Caco-2 (cell line): ENCODE results near the gene HSFX3. TPM values are rescaled to one million over a fixed set of nuclear protein-coding genes. Genes with fewer than 3 reads are reported as not detected.
"Not testable (repeated sequence)": the region's sequence is repeated elsewhere in the genome, so short reads cannot be mapped to it uniquely, and the experiment has no call there.

Source experiments
- Bru-seq: library from RNA; stranded (reverse); fragments of 400-500 nt; gene quantifications from one replicate; lab custom pipeline; 2021; lab: Mats Ljungman, UMichigan
- BruChase-seq, 2 experiments: library from RNA; stranded (reverse); fragments of 400-500 nt; gene quantifications; one replicate each; lab custom pipeline; 2021; lab: Mats Ljungman, UMichigan
- BruUV-seq: library from RNA; stranded (reverse); fragments of 400-500 nt; replicated peaks from 2 replicates; lab custom pipeline; 2021; lab: Mats Ljungman, UMichigan
- CTCF ChIA-PET: fragments of 300-600 bp; sonication (Branson Sonifier 250); formaldehyde crosslinking; loops from one replicate; lab custom pipeline; 2022; ENCODE audit warnings: antibody characterized with exemption; lab: Charles Lee
- POLR2A ChIA-PET: fragments of 300-600 bp; sonication (Branson Sonifier 250); formaldehyde crosslinking; loops from one replicate; lab custom pipeline; 2022; ENCODE audit warnings: antibody characterized with exemption; lab: Charles Lee
- DNase-seq, 2 experiments: peaks; one replicate each; pipeline versions ENCODE4 v3.0.0 to v3.0.0-alpha.2; 2020 to 2022
- H3K27me3 ChIP-seq: replicated peaks from 2 replicates; pipeline ENCODE4 v1.6.0; 2011; ENCODE audit warnings: low read length; ENCODE audit not compliant: control insufficient read depth, insufficient read depth
- H3K36me3 ChIP-seq: 2 replicates; pipeline ENCODE4 v1.5.1; 2011; ENCODE audit warnings: low read length; ENCODE audit not compliant: control insufficient read depth, insufficient read depth
- H3K4me1 ChIP-seq: fragments of 250-450 bp; sonication (Bioruptor Pico); 2 replicates; pipeline ENCODE4 v1.5.1; 2020; ENCODE audit warnings: mild to moderate bottlenecking
- H3K4me3 ChIP-seq: 2 replicates; pipeline ENCODE4 v1.5.1; 2011; ENCODE audit warnings: low read depth, mild to moderate bottlenecking, control low read depth, low read length
- H3K9me3 ChIP-seq: fragments of 250-450 bp; sonication (Bioruptor Pico); 2 replicates; pipeline ENCODE4 v1.5.1; 2020; ENCODE audit warnings: mild to moderate bottlenecking, moderate library complexity
- H3K27ac Mint-ChIP-seq: one replicate; pipeline ENCODE4 v1.8.0; 2022; ENCODE audit warnings: mixed read lengths; ENCODE audit not compliant: unreplicated experiment
- H3K27me3 Mint-ChIP-seq: one replicate; pipeline ENCODE4 v1.8.0; 2022; ENCODE audit warnings: mixed read lengths; ENCODE audit not compliant: insufficient read depth, unreplicated experiment
- H3K36me3 Mint-ChIP-seq: one replicate; pipeline ENCODE4 v1.8.0; 2022; ENCODE audit warnings: mild to moderate bottlenecking, mixed read lengths; ENCODE audit not compliant: insufficient read depth, unreplicated experiment
- H3K4me1 Mint-ChIP-seq: one replicate; pipeline ENCODE4 v1.8.0; 2022; ENCODE audit warnings: low read depth, mixed read lengths; ENCODE audit not compliant: unreplicated experiment
- H3K4me3 Mint-ChIP-seq: one replicate; pipeline ENCODE4 v1.8.0; 2022; ENCODE audit warnings: mild to moderate bottlenecking, moderate library complexity, mixed read lengths; ENCODE audit not compliant: unreplicated experiment
- H3K9me3 Mint-ChIP-seq: one replicate; pipeline ENCODE4 v1.8.0; 2022; ENCODE audit warnings: mixed read lengths; ENCODE audit not compliant: unreplicated experiment
- intact Hi-C: fragments of 100-400 bp; cut with micrococcal nuclease; formaldehyde crosslinking; loops from one replicate; pipeline ENCODE4 v1.10.0; 2022; ENCODE audit not compliant: unreplicated experiment
- long read RNA-seq: library from polyadenylated mRNA; stranded (forward); transcript quantifications from one replicate; pipeline ENCODE4 v2.0.0, GENCODE V29; 2022
- total RNA-seq: library from RNA; stranded (reverse); gene quantifications from 2 replicates; pipeline ENCODE4 v1.2.3, GENCODE V29; 2022

Gene HSFX3, protein sequence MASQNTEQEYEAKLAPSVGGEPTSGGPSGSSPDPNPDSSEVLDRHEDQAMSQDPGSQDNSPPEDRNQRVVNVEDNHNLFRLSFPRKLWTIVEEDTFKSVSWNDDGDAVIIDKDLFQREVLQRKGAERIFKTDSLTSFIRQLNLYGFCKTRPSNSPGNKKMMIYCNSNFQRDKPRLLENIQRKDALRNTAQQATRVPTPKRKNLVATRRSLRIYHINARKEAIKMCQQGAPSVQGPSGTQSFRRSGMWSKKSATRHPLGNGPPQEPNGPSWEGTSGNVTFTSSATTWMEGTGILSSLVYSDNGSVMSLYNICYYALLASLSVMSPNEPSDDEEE
- not detected in 2 replicates for total RNA-seq
- not detected for Bru-seq, nascent RNA
- BruChase-seq, experiment 1, labeled RNA remaining after a 2-hour chase = not detected
- not detected for BruChase-seq, experiment 2, labeled RNA remaining after a 6-hour chase
- long read RNA-seq = 0 reads

- DNase-seq, H3K27me3 ChIP-seq, H3K9me3 ChIP-seq, H3K4me3 ChIP-seq, POLR2A ChIA-PET, BruUV-seq, H3K27ac Mint-ChIP-seq, H3K36me3 Mint-ChIP-seq, H3K27me3 Mint-ChIP-seq, CTCF ChIA-PET, intact Hi-C loops, H3K36me3 ChIP-seq, H3K4me1 ChIP-seq, H3K9me3 Mint-ChIP-seq, H3K4me1 Mint-ChIP-seq, H3K4me3 Mint-ChIP-seq: not testable (repeated sequence)
Measured at GRCh38 chrX:149549701-149550100, at the start of gene HSFX3. HSFX3 (minus strand) TSS chrX:149549924; CDS start chrX:149549852, 72 bp downstream.

GRCh38 chrX:149598603-149599002 lies 48.9 kb upstream of the HSFX3 start:
- H3K4me3 Mint-ChIP-seq, H3K4me3 ChIP-seq, H3K27me3 ChIP-seq, H3K36me3 Mint-ChIP-seq, H3K27me3 Mint-ChIP-seq, H3K4me1 Mint-ChIP-seq, intact Hi-C loops, H3K9me3 Mint-ChIP-seq, BruUV-seq, H3K27ac Mint-ChIP-seq, POLR2A ChIA-PET, H3K9me3 ChIP-seq, H3K36me3 ChIP-seq, H3K4me1 ChIP-seq, CTCF ChIA-PET: not testable (repeated sequence)
- peak in 1 of 2 experiments; percentile 43 for DNase-seq

DNA sequence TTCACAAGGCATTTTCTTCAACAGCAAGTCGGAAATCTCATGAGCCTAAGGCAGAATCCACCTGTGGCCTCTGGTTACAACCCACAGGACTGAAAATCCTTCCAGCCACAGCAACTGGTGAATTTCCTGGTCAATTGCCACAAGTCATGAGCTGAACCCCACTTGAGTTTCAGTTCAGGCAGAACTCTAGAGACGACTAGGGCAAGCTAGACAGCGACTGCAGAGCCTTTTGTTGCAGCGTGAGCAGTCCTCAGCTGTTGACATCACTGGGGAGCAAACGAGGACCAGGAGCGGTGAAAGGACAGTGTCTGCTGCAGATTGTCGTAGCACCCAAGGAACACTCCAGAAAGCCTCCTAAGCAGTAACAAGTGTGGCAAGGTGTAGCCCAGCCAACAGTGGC lies 46.2 kb upstream of the HSFX3 start:
- H3K4me3 ChIP-seq, H3K27ac Mint-ChIP-seq, H3K9me3 ChIP-seq, H3K4me3 Mint-ChIP-seq, intact Hi-C loops, DNase-seq, H3K27me3 Mint-ChIP-seq, POLR2A ChIA-PET, H3K4me1 Mint-ChIP-seq, H3K27me3 ChIP-seq, H3K4me1 ChIP-seq, H3K36me3 Mint-ChIP-seq, BruUV-seq, H3K9me3 Mint-ChIP-seq, H3K36me3 ChIP-seq, CTCF ChIA-PET: not testable (repeated sequence)

- H3K36me3 ChIP-seq, H3K4me3 ChIP-seq, CTCF ChIA-PET, H3K27me3 ChIP-seq, H3K9me3 ChIP-seq, POLR2A ChIA-PET, H3K4me1 Mint-ChIP-seq, intact Hi-C loops, H3K36me3 Mint-ChIP-seq, H3K27ac Mint-ChIP-seq, BruUV-seq, H3K4me1 ChIP-seq, H3K9me3 Mint-ChIP-seq, H3K4me3 Mint-ChIP-seq, DNase-seq, H3K27me3 Mint-ChIP-seq: not testable (repeated sequence)
Measured at GRCh38 chrX:149595214-149595613, 45.5 kb upstream of the HSFX3 start, which contains the start of gene HSFX2. HSFX2 (minus strand) TSS chrX:149595314; CDS start chrX:149594700, 614 bp downstream.

- H3K36me3 ChIP-seq, H3K9me3 ChIP-seq, CTCF ChIA-PET, POLR2A ChIA-PET, H3K27me3 ChIP-seq, H3K27ac Mint-ChIP-seq, H3K36me3 Mint-ChIP-seq, H3K4me1 Mint-ChIP-seq, H3K4me1 ChIP-seq, BruUV-seq, H3K4me3 ChIP-seq, intact Hi-C loops, H3K9me3 Mint-ChIP-seq, DNase-seq, H3K27me3 Mint-ChIP-seq, H3K4me3 Mint-ChIP-seq: not testable (repeated sequence)
Measured at GRCh38 chrX:149590993-149591392, 41.3 kb upstream of the HSFX3 start.

DNA sequence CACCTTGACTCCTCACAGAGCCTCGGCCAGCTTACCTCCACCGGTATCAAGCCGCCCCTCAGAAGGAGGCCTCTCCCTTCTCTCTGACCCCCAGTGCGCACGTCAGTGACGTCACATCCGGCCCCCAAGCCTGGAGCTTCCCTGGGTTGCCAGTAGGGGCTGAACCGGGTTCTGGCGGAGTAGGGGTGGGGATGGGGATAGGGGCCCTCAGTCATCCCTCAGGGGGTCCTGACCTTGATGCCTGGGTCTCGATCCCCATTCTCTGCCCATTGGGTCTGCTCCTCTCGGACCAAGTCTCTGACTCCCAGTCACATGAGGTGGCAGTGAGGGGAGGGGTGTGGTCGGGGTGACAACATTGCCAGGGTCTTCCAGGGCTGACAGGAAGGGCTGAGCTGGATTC lies 37.6 kb upstream of the HSFX3 start, which contains the start of gene MAGEA9B:
TSS of gene MAGEA9B (minus strand) at position 101 of the 400 bp plus-strand sequence. CDS start 4,280 bp downstream, outside the sequence.
- H3K9me3 Mint-ChIP-seq, H3K27me3 Mint-ChIP-seq, H3K27me3 ChIP-seq, POLR2A ChIA-PET, H3K36me3 Mint-ChIP-seq, H3K27ac Mint-ChIP-seq, H3K4me1 Mint-ChIP-seq, H3K36me3 ChIP-seq, intact Hi-C loops, H3K9me3 ChIP-seq, H3K4me3 ChIP-seq, H3K4me3 Mint-ChIP-seq, H3K4me1 ChIP-seq, CTCF ChIA-PET, BruUV-seq, DNase-seq: not testable (repeated sequence)

DNA sequence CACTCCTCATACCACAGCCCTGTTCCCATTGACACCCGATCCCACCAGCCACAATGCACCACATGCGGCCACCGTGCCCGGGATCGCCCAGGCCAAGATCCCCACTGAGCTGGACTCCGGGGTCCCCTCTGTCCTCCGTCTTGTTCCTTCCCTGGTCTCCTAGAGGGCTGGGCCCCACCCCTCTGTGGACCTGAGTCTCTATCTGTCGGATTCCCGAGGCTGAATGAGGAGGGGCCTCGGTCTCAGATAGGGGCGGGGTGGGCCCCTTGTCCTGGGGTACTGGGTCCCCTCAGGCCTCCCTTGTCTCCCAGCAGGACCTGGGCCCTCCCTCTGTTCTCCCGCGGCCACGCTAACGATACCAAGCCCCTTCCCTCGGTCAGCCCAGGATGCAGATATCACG lies 35.9 kb upstream of the HSFX3 start:
- CTCF ChIA-PET, H3K27me3 ChIP-seq, H3K36me3 ChIP-seq, H3K4me3 ChIP-seq, POLR2A ChIA-PET, H3K4me1 Mint-ChIP-seq, H3K9me3 Mint-ChIP-seq, H3K27me3 Mint-ChIP-seq, BruUV-seq, H3K4me1 ChIP-seq, H3K27ac Mint-ChIP-seq, H3K9me3 ChIP-seq, H3K36me3 Mint-ChIP-seq, intact Hi-C loops, DNase-seq, H3K4me3 Mint-ChIP-seq: not testable (repeated sequence)
